Suprapubic skin (tissue), 3 donors: ENCODE data around the gene DUSP10.

Experiments
- CTCF ChIP-seq, 2 donors: fragments of 200-600 bp in 1 of 2; fragments of 450-650 bp in 1 of 2; sonication (generic) in 1 of 2; IDR thresholded peaks; one replicate each; pipeline ENCODE4 v1.5.1; 2016 to 2019; ENCODE audit warnings: antibody characterized with exemption in 2 of 2, mild to moderate bottlenecking in 1 of 2, moderate library complexity in 1 of 2
- POLR2A ChIP-seq, 2 donors: fragments of 450-650 bp; IDR thresholded peaks; one replicate each; pipeline ENCODE4 v1.6.1; 2017; ENCODE audit warnings: antibody characterized with exemption in 2 of 2, mild to moderate bottlenecking in 2 of 2, moderate library complexity in 2 of 2

- TF ChIP-seq POLR2A (IDR thresholded peaks at IDR 0.05): no peak
- no peak for TF ChIP-seq CTCF (IDR thresholded peaks at IDR 0.05)
Observed at GRCh38 chr1:221687836-221688487, 53.9 kb downstream of the DUSP10 start.
